C4-2B (cell line): Measurements from ENCODE around the gene NOMO2.
"Not testable (repeated sequence)": the region's sequence is repeated elsewhere in the genome, so short reads cannot be mapped to it uniquely, and the experiment has no call there.

ENCODE experiments used
- CTCF ChIP-seq: fragments of 450-650 bp; conservative IDR thresholded peaks from 2 replicates; pipeline ENCODE4 v1.5.1; 2017; ENCODE audit warnings: mild to moderate bottlenecking
- ZFX ChIP-seq: fragments of 450-650 bp; IDR thresholded peaks from 2 replicates; pipeline ENCODE4 v1.6.1; 2017

- TF ChIP-seq CTCF, ZFX: not testable (repeated sequence)
Observed at GRCh38 chr16:18525882-18526482, 35.9 kb downstream of the NOMO2 start.
